OCI-LY1 (cell line): ENCODE results near the gene ZBTB42.

ENCODE experiments used
- H2AFZ ChIP-seq: fragments of 200-600 bp; sonication (generic), shearing (Covaris generic); 2 replicates; pipeline ENCODE4 v1.6.0; 2014; ENCODE audit warnings: antibody characterized with exemption, mild to moderate bottlenecking, low read length
- H3F3A ChIP-seq: fragments of 200-600 bp; sonication (generic), shearing (Covaris generic); 2 replicates; pipeline ENCODE4 v1.6.0; 2014; ENCODE audit warnings: mild to moderate bottlenecking, antibody characterized with exemption, low read length, moderate library complexity; ENCODE audit not compliant: insufficient read depth
- H3K27ac ChIP-seq: fragments of 200-600 bp; sonication (generic); 2 replicates; pipeline ENCODE4 v1.5.1; 2014; ENCODE audit warnings: low read length, mixed run types, mild to moderate bottlenecking, low read depth; ENCODE audit not compliant: poor library complexity, severe bottlenecking
- H3K27me3 ChIP-seq: fragments of 200-600 bp; sonication (generic); 2 replicates; pipeline ENCODE4 v1.6.0; 2014; ENCODE audit warnings: antibody characterized with exemption, mild to moderate bottlenecking, low read length, moderate library complexity; ENCODE audit not compliant: insufficient read depth
- H3K36me3 ChIP-seq: fragments of 200-600 bp; sonication (generic); 2 replicates; pipeline ENCODE4 v1.6.1; 2014; ENCODE audit warnings: mild to moderate bottlenecking, antibody characterized with exemption, low read length, moderate library complexity, mixed read lengths; ENCODE audit not compliant: insufficient read depth
- H3K4me1 ChIP-seq: fragments of 200-600 bp; sonication (generic); 2 replicates; pipeline ENCODE4 v1.5.1; 2014; ENCODE audit warnings: mild to moderate bottlenecking, low read length, moderate library complexity; ENCODE audit not compliant: insufficient read depth, severe bottlenecking
- H3K4me2 ChIP-seq: fragments of 200-600 bp; sonication (generic), shearing (Covaris generic); 2 replicates; pipeline ENCODE4 v1.6.1; 2014; ENCODE audit warnings: low read length
- H3K4me3 ChIP-seq: fragments of 200-600 bp; sonication (generic); 2 replicates; pipeline ENCODE4 v1.5.1; 2014; ENCODE audit warnings: low read length, low read depth, mild to moderate bottlenecking, mixed read lengths; ENCODE audit not compliant: poor library complexity, severe bottlenecking
- H3K79me2 ChIP-seq: fragments of 200-600 bp; shearing (Covaris generic); 2 replicates; pipeline ENCODE4 v1.6.1; 2016; ENCODE audit warnings: mixed run types, low read length, mixed read lengths; ENCODE audit not compliant: insufficient read depth
- H3K9ac ChIP-seq: fragments of 200-600 bp; sonication (generic), shearing (Covaris generic); 2 replicates; pipeline ENCODE4 v1.6.1; 2014; ENCODE audit warnings: mild to moderate bottlenecking, low read length, mixed read lengths
- H3K9me2 ChIP-seq: fragments of 200-600 bp; sonication (generic), shearing (Covaris generic); 2 replicates; pipeline ENCODE4 v1.6.1; 2014; ENCODE audit warnings: low read depth, mild to moderate bottlenecking, low read length, mixed read lengths
- H3K9me3 ChIP-seq: fragments of 200-600 bp; shearing (Covaris generic); 2 replicates; pipeline ENCODE4 v1.6.1; 2014; ENCODE audit warnings: low read length, mixed read lengths
- H4K20me1 ChIP-seq: fragments of 200-600 bp; sonication (generic), shearing (Covaris generic); 2 replicates; pipeline ENCODE4 v1.6.0; 2016; ENCODE audit warnings: mild to moderate bottlenecking, low read length; ENCODE audit not compliant: insufficient read depth
- EZH2 ChIP-seq: fragments of 200-600 bp; sonication (generic), shearing (Covaris generic); IDR thresholded peaks from 2 replicates; pipeline ENCODE4 v1.8.0; 2017; ENCODE audit warnings: borderline replicate concordance, mixed run types, mild to moderate bottlenecking, antibody characterized with exemption, low read length, moderate library complexity, mixed read lengths
- TF ChIP-seq, protein P1 (sequence below): fragments of 200-600 bp; sonication (generic), shearing (Covaris generic); IDR thresholded peaks from 2 replicates; pipeline ENCODE4 v1.5.1; 2017; ENCODE audit warnings: mild to moderate bottlenecking, antibody characterized with exemption, low read length, moderate library complexity, mixed read lengths

The ZBTB42 gene

DNA sequence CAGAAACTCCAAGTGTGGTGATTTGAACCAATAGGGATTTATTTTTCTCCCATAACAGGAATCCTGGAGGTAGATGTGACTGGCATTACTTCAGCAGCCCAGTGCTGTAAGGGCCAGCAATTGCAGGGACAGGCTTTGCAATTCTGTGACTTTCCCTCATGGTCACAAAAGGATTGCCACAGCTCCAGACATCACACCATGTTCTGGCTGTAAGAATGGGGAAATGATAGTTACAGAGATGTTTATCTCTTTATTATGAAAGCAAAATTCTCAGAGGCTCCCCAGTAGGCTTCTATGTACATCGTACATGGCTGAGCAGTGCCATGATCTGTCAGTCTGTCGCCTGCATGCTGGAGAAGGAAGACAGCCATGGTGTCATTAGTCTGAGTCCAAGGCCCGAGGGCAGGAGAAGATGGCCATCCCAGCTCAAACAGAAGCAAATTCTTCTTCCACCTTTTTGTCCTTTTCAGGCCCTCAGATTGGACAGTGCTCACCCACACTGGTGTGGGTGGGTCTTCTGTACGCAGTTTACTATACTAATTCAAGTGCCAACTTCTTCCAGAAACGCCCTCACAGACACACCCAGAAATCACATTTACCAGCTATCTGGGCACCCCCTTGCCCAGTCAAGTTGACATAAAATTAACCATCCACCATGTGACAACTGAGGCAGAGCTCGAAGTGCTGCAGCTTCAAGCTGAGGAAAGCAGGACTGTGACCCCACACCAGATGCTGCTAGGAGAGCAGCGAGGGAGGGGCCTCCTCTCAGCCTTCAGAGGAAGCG is 17.2 kb downstream of the ZBTB42 start:
- Histone ChIP-seq H3F3A (no peaks in the 10 kb centered on the region), H3K9ac (no peak overlapping the region), H3K4me3 (no peak overlapping the region), H3K79me2 (no peaks in the 10 kb centered on the region), H3K27ac (no peak overlapping the region), H3K27me3 (peaks cover 4% of the 10 kb centered on the region; the same call in 1 of the 2 replicates), H3K9me3 (0 out of 2 replicates have a peak, but pooled peaks cover 2% of the 10 kb centered on the region), H3K4me2 (no peak overlapping the region), H4K20me1 (no peaks in the 10 kb centered on the region), H3K36me3 (peaks cover 16% of the 10 kb centered on the region; the same call in 1 of the 2 replicates), H3K4me1 (peaks cover 21% of the 10 kb centered on the region), H2AFZ (no peak overlapping the region), H3K9me2 (no peaks in the 10 kb centered on the region)
- TF ChIP-seq, protein P1, sequence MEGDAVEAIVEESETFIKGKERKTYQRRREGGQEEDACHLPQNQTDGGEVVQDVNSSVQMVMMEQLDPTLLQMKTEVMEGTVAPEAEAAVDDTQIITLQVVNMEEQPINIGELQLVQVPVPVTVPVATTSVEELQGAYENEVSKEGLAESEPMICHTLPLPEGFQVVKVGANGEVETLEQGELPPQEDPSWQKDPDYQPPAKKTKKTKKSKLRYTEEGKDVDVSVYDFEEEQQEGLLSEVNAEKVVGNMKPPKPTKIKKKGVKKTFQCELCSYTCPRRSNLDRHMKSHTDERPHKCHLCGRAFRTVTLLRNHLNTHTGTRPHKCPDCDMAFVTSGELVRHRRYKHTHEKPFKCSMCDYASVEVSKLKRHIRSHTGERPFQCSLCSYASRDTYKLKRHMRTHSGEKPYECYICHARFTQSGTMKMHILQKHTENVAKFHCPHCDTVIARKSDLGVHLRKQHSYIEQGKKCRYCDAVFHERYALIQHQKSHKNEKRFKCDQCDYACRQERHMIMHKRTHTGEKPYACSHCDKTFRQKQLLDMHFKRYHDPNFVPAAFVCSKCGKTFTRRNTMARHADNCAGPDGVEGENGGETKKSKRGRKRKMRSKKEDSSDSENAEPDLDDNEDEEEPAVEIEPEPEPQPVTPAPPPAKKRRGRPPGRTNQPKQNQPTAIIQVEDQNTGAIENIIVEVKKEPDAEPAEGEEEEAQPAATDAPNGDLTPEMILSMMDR = no peak
- TF ChIP-seq EZH2 = no peak

DNA sequence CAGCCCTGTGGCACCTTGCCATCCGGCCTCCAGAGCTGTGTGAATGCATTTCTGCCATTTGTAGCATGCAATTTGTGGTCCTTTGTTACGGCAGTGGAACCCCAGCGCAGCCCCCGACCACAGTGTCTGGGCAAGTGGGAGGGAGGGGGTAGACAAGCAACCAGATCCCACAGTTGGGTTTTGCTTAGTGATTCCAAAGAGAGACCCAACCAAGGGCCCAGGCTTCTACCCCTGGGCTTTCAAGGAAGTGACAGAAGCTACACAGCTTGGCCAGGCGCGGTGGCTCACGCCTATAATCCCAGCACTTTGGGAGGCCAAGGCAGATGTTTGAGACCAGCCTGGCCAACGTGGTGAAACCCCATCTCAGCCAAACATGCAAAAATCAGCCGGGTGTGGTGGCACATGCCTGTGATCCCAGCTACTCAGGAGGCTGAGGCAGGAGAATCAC is 17.8 kb downstream of the ZBTB42 start:
- Histone ChIP-seq H2AFZ (no peak overlapping the region), H3K36me3 (peaks cover 16% of the 10 kb centered on the region; the same call in 1 of the 2 replicates), H3K27me3 (peaks cover 4% of the 10 kb centered on the region; the same call in 1 of the 2 replicates), H3K9ac (no peak overlapping the region), H3K79me2 (no peaks in the 10 kb centered on the region), H3K9me3 (0 out of 2 replicates have a peak, but pooled peaks cover 2% of the 10 kb centered on the region), H3K4me3 (no peak overlapping the region), H3K4me1 (peaks cover 21% of the 10 kb centered on the region), H3K4me2 (no peak overlapping the region), H4K20me1 (no peaks in the 10 kb centered on the region), H3K27ac (no peak overlapping the region), H3K9me2 (no peaks in the 10 kb centered on the region), H3F3A (no peaks in the 10 kb centered on the region)
- no peak for TF ChIP-seq EZH2
- TF ChIP-seq, protein P1 = no peak

DNA sequence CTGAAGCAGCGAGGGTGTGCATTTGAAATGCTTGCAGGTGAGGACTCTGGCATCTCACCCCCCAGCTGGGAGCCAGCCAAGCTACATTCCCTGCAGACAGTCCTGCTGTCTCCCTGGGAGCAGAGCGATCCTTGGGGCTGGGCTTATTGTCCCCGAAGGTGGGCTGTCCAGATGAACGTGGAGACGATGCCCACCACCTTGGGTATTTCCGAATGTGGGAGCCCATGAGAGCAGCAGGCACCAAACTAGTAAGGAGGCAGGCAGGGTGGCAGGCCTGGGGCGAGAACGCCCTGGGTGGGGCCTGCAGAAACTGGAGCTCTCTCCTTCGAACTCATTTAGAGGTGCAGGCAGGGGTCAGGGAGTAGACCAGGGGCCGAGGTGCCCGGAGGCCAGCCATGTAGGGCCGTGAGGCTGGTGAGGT is 18.5 kb downstream of the ZBTB42 start:
- TF ChIP-seq, protein P1 = no peak
- no peak for TF ChIP-seq EZH2
- H2AFZ ChIP-seq = no peak overlapping the region
- no peaks in the 10 kb centered on the region for H4K20me1 ChIP-seq
- no peaks in the 10 kb centered on the region for H3F3A ChIP-seq
- H3K27ac ChIP-seq = no peak overlapping the region
- H3K27me3 ChIP-seq = peaks cover 8% of the 10 kb centered on the region; the same call in 1 of the 2 replicates
- H3K9me3 ChIP-seq = 0 out of 2 replicates have a peak, but pooled peaks cover 2% of the 10 kb centered on the region
- no peaks in the 10 kb centered on the region for H3K9me2 ChIP-seq
- H3K4me2 ChIP-seq = no peak overlapping the region
- no peak overlapping the region for H3K9ac ChIP-seq
- H3K4me1 ChIP-seq = peaks cover 18% of the 10 kb centered on the region
- H3K79me2 ChIP-seq = no peaks in the 10 kb centered on the region
- H3K4me3 ChIP-seq = no peak overlapping the region
- peaks cover 16% of the 10 kb centered on the region; the same call in 1 of the 2 replicates for H3K36me3 ChIP-seq
